ENCODE data around the gene CORO1C.

CORO1C gene

DNA sequence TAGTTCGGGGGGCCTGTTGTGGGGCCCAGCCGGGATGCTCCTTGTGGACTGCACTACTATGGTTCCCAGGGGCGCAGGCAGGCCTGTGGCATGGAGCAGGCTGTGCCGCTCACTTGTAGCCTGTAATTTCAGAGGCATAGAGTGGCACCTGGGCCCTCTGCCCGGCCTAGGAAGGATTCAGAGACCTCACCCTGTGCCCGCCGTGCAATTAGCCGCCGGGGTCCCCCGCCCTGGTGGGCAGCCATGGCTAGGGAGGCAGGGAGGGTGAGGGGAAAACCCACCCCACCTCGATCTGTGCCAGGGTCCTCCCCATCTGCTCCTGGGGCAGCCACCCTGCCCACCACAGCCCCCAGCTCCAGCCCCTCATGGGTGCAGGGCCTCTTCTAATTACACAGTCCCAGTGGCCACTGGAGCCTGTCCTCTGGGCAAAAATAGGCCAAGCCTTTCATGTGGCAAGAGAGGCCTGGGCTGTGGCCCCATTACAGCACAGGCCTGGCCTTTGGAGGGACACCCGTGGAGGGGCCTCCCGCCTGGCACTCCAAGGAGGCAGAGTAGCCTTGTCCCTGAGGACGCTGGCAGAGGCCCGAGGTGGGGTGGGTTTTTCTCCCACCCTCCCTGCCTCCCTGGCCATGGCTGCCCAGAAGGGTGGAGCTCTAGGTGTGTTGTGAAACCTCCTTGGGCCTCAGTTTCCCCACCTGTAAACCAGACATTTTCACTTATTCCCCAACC, 128.2 kb downstream of the CORO1C start:
- H3K27ac ChIP-seq, result no peak overlapping the region
- TF ChIP-seq, protein P1, sequence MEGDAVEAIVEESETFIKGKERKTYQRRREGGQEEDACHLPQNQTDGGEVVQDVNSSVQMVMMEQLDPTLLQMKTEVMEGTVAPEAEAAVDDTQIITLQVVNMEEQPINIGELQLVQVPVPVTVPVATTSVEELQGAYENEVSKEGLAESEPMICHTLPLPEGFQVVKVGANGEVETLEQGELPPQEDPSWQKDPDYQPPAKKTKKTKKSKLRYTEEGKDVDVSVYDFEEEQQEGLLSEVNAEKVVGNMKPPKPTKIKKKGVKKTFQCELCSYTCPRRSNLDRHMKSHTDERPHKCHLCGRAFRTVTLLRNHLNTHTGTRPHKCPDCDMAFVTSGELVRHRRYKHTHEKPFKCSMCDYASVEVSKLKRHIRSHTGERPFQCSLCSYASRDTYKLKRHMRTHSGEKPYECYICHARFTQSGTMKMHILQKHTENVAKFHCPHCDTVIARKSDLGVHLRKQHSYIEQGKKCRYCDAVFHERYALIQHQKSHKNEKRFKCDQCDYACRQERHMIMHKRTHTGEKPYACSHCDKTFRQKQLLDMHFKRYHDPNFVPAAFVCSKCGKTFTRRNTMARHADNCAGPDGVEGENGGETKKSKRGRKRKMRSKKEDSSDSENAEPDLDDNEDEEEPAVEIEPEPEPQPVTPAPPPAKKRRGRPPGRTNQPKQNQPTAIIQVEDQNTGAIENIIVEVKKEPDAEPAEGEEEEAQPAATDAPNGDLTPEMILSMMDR (conservative IDR thresholded peaks at IDR 0.05), result no peak

DNA sequence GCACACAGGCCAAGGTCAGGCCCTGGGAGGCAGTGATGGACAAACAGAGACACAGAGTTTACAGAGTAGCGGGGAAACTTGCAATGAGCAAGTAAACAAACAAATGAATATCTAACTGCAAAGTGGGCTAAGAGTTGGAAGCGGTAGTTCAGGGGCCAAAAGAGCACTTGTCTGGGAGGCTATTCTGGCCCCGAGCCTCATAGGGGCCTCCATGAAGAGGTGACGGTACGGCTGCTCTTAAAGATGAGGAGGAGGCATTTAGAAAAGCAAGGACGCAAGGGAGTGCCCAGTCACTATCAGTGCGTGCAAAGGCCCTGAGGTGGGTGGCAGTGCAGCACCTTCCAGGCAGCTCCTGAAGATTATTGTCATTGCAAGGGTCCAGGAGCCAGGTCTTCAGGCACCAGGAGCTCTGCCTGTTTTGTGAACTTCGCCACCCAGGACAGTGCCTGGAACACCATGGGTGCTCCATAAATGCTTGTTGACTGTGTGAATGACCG, 129.1 kb downstream of the CORO1C start:
- TF ChIP-seq, protein P1 (conservative IDR thresholded peaks at IDR 0.05), result no peak
- no peak overlapping the region for H3K27ac ChIP-seq

- TF ChIP-seq, protein P1 (conservative IDR thresholded peaks at IDR 0.05), result no peak
- H3K27ac ChIP-seq, result no peak overlapping the region
Measured at GRCh38 chr12:108600702-108601007, 130.7 kb downstream of the CORO1C start.

GRCh38 chr12:108599948-108600701, 131.2 kb downstream of the CORO1C start:
- TF ChIP-seq, protein P1 (conservative IDR thresholded peaks at IDR 0.05), result no peak
- no peak overlapping the region for H3K27ac ChIP-seq

DNA sequence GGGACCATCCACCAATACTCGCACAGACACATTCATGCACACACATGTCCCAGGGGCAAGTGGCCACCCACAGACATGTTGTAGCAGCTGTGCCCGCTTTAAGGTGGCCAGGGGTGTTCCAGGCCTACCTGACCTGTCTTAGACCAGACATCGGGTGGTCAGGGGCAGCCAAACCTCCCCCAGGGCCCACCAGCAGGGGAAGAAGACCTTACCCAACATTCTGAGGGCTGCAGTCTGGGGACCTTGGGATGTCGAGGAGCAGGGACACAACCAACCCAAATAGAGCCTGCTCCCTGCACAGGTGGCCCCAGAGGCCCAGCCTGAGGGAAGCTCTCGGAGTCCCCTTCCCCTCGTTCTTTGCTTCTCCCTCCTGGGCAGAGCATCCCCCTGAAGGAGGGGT, 131.8 kb downstream of the CORO1C start:
- no peak overlapping the region for H3K27ac ChIP-seq
- TF ChIP-seq, protein P1 (conservative IDR thresholded peaks at IDR 0.05), result no peak

DNA sequence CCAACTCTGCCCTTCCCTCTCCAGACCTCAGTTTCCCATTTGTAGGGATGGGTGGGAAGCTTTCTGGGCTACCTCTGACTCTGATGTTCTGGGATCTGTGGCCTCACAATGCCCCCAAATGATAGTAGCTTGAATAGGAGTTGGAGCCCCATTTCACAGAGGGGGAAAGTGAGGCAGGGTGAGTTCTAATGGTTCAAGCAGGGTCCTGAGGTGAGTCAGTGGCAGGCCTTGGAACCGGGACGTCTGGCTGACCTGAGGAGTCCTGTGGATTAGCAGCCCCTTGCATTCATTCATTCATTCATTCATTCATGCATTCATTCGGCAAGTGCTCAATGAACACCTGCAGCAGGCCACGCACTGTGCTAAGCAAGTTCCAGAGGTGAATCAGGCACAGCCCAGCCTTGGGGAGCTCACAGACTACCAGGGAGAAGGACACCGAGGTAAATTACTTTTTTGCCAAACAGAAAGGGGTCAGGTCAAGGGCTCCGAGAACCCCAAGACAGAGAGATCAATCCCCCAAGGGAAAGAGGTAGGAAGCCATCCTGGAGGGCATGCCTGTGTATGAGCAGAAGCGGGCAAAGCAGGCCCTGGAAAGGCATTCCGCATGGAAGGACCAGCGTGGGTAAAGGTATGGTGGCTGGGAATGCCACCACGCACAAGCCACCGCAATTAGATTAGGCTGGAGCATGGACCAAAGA, 132.6 kb downstream of the CORO1C start:
- TF ChIP-seq, protein P1 (conservative IDR thresholded peaks at IDR 0.05), result no peak
- no peak overlapping the region for H3K27ac ChIP-seq
